HG03097 (cell line): Measurements from ENCODE around the gene ELFN2.

ENCODE experiments used
- ATAC-seq: cut with Tn5 transposase; IDR thresholded peaks from one replicate; pipeline ENCODE4 v1.9.1; 2021; ENCODE audit not compliant: unreplicated experiment, low FRiP score

Gene ELFN2

GRCh38 chr22:37390075-37390474 lies 37.2 kb downstream of the ELFN2 start:
- no peak for ATAC-seq

GRCh38 chr22:37388538-37388937 lies 38.7 kb downstream of the ELFN2 start:
- no peak for ATAC-seq

- ATAC-seq: no peak
Measured at GRCh38 chr22:37387793-37388192, 39.5 kb downstream of the ELFN2 start.

GRCh38 chr22:37386441-37386840 lies 40.8 kb downstream of the ELFN2 start:
- no peak for ATAC-seq

GRCh38 chr22:37384691-37385090 lies 42.6 kb downstream of the ELFN2 start:
- ATAC-seq: no peak

GRCh38 chr22:37383341-37383740 lies 43.9 kb downstream of the ELFN2 start:
- no peak for ATAC-seq

GRCh38 chr22:37381489-37381888 lies 45.8 kb downstream of the ELFN2 start:
- no peak for ATAC-seq

- ATAC-seq: no peak
Measured at GRCh38 chr22:37379722-37380121, 47.6 kb downstream of the ELFN2 start.

GRCh38 chr22:37379085-37379484 lies 48.2 kb downstream of the ELFN2 start:
- ATAC-seq: no peak

GRCh38 chr22:37378642-37379058 lies 48.6 kb downstream of the ELFN2 start:
- no peak for ATAC-seq

GRCh38 chr22:37377927-37378326 lies 49.4 kb downstream of the ELFN2 start:
- ATAC-seq: no peak

GRCh38 chr22:37377138-37377537 lies 50.1 kb downstream of the ELFN2 start:
- ATAC-seq: no peak

GRCh38 chr22:37376643-37377042 lies 50.6 kb downstream of the ELFN2 start:
- ATAC-seq: no peak

GRCh38 chr22:37375801-37376200 lies 51.5 kb downstream of the ELFN2 start:
- no peak for ATAC-seq

- ATAC-seq: no peak
Measured at GRCh38 chr22:37374571-37374970, 52.7 kb downstream of the ELFN2 start.

GRCh38 chr22:37373451-37373850 lies 53.8 kb downstream of the ELFN2 start:
- no peak for ATAC-seq

- no peak for ATAC-seq
Measured at GRCh38 chr22:37371911-37372310, 55.4 kb downstream of the ELFN2 start.

- ATAC-seq: no peak
Measured at GRCh38 chr22:37371491-37371890, 55.8 kb downstream of the ELFN2 start.

GRCh38 chr22:37370306-37370979 lies 56.8 kb downstream of the ELFN2 start:
- ATAC-seq: no peak

GRCh38 chr22:37369483-37369882 lies 57.8 kb downstream of the ELFN2 start:
- no peak for ATAC-seq

GRCh38 chr22:37368058-37368457 lies 59.2 kb downstream of the ELFN2 start:
- no peak for ATAC-seq

GRCh38 chr22:37366601-37367000 lies 60.7 kb downstream of the ELFN2 start:
- no peak for ATAC-seq

GRCh38 chr22:37365950-37366349 lies 61.3 kb downstream of the ELFN2 start:
- no peak for ATAC-seq
